Neural progenitor cell (in vitro differentiated cells): ENCODE measurements around the gene RELL1. TPM values are rescaled to one million over a fixed set of nuclear protein-coding genes. Genes with fewer than 3 reads are reported as not detected.

Source experiments
- DNase-seq: peaks from one replicate; pipeline ENCODE4 v3.0.0-alpha.2; 2016; ENCODE audit warnings: low spot score
- H2AFZ ChIP-seq: fragments of 200-600 bp; sonication (generic); replicated peaks from 2 replicates; pipeline ENCODE4 v1.6.1; 2016; ENCODE audit warnings: antibody characterized with exemption
- H3F3A ChIP-seq: fragments of 200-600 bp; sonication (generic); 2 replicates; pipeline ENCODE4 v1.6.1; 2016; ENCODE audit warnings: antibody characterized with exemption, low read depth
- H3K27ac ChIP-seq: fragments of 200-600 bp; sonication (generic); 2 replicates; pipeline ENCODE4 v1.5.1; 2016; ENCODE audit warnings: mild to moderate bottlenecking
- H3K27me3 ChIP-seq: fragments of 200-600 bp; sonication (generic); 2 replicates; pipeline ENCODE4 v1.6.1; 2016; ENCODE audit warnings: mild to moderate bottlenecking, moderate library complexity
- H3K36me3 ChIP-seq: fragments of 200-600 bp; sonication (generic); 2 replicates; pipeline ENCODE4 v1.5.1; 2016
- H3K4me1 ChIP-seq: fragments of 200-600 bp; sonication (generic); 2 replicates; pipeline ENCODE4 v1.6.1; 2016; ENCODE audit warnings: mixed run types
- H3K4me2 ChIP-seq: fragments of 200-600 bp; sonication (generic); 2 replicates; pipeline ENCODE4 v1.6.1; 2016
- H3K4me3 ChIP-seq: fragments of 200-600 bp; sonication (generic); 2 replicates; pipeline ENCODE4 v1.5.1; 2016
- H3K79me2 ChIP-seq: fragments of 200-600 bp; sonication (generic); 2 replicates; pipeline ENCODE4 v1.6.1; 2016; ENCODE audit warnings: low read depth
- H3K9ac ChIP-seq: fragments of 200-600 bp; sonication (generic); 2 replicates; pipeline ENCODE4 v1.6.1; 2016
- H3K9me3 ChIP-seq: fragments of 200-600 bp; sonication (generic); 2 replicates; pipeline ENCODE4 v1.5.1; 2016; ENCODE audit warnings: low read depth
- H4K20me1 ChIP-seq: fragments of 200-600 bp; sonication (generic); 2 replicates; pipeline ENCODE4 v1.6.1; 2016; ENCODE audit warnings: low read depth
- H3K27ac Mint-ChIP-seq: 3 replicates; pipeline ENCODE4 v1.8.0; 2021; ENCODE audit warnings: mixed read lengths
- H3K27me3 Mint-ChIP-seq: 2 replicates; pipeline ENCODE4 v1.8.0; 2022; ENCODE audit warnings: low read depth, mild to moderate bottlenecking, inconsistent platforms, moderate library complexity, mixed read lengths; ENCODE audit not compliant: insufficient read depth
- H3K36me3 Mint-ChIP-seq: 3 replicates; pipeline ENCODE4 v1.8.0; 2021; ENCODE audit warnings: mixed read lengths
- H3K4me1 Mint-ChIP-seq: 3 replicates; pipeline ENCODE4 v1.8.0; 2021; ENCODE audit warnings: mixed read lengths
- H3K4me3 Mint-ChIP-seq: 3 replicates; pipeline ENCODE4 v1.8.0; 2021; ENCODE audit warnings: mild to moderate bottlenecking, moderate library complexity, mixed read lengths
- H3K9me3 Mint-ChIP-seq: 3 replicates; pipeline ENCODE4 v1.8.0; 2020; ENCODE audit warnings: mixed read lengths
- EZH2 ChIP-seq: fragments of 200-600 bp; sonication (generic); IDR thresholded peaks from 2 replicates; pipeline ENCODE4 v1.6.1; 2017; ENCODE audit warnings: antibody characterized with exemption, mild to moderate bottlenecking, moderate library complexity
- EZH2phosphoT487 ChIP-seq: fragments of 200-600 bp; sonication (generic); IDR thresholded peaks from 2 replicates; pipeline ENCODE4 v1.6.1; 2017; ENCODE audit warnings: antibody characterized with exemption
- total RNA-seq: library from RNA; depleted of rRNA; stranded (reverse); fragments of >200 nt; gene quantifications from 2 replicates; pipeline ENCODE4 v1.2.3, GENCODE V29; 2015; ENCODE audit warnings: low replicate concordance
- TF ChIP-seq, protein P1 (sequence below): fragments of 200-600 bp; sonication (generic); IDR thresholded peaks from 2 replicates; pipeline ENCODE4 v1.5.1; 2017; ENCODE audit warnings: antibody characterized with exemption, mild to moderate bottlenecking

RELL1 gene
- total RNA-seq, 1 donor from 2014 or later, result 12.1 TPM

GRCh38 chr4:37662861-37663390, 23.2 kb downstream of the RELL1 start:
- Histone ChIP-seq H3K79me2 (peaks cover 12% of the 10 kb centered on the region), H3K36me3 (no peaks in the 10 kb centered on the region), H3K9ac (no peak overlapping the region), H3K27ac (no peak overlapping the region), H3K9me3 (peaks cover 2% of the 10 kb centered on the region), H2AFZ (no peak overlapping the region), H3K4me3 (no peak overlapping the region), H3F3A (no peaks in the 10 kb centered on the region), H3K27me3 (no peaks in the 10 kb centered on the region), H3K4me1 (peaks cover 38% of the 10 kb centered on the region), H3K4me2 (peak overlapping the region; percentile 51), H4K20me1 (peaks cover 26% of the 10 kb centered on the region)
- peak overlapping the region; percentile 66 for H3K27ac Mint-ChIP-seq
- H3K36me3 Mint-ChIP-seq, result peaks cover 14% of the 10 kb centered on the region
- no peaks in the 10 kb centered on the region for H3K27me3 Mint-ChIP-seq
- peak; percentile 23 for DNase-seq
- peaks cover 63% of the 10 kb centered on the region for H3K4me1 Mint-ChIP-seq
- H3K9me3 Mint-ChIP-seq, result peaks cover 7% of the 10 kb centered on the region
- H3K4me3 Mint-ChIP-seq, result peak overlapping the region; percentile 27
- TF ChIP-seq, protein P1, sequence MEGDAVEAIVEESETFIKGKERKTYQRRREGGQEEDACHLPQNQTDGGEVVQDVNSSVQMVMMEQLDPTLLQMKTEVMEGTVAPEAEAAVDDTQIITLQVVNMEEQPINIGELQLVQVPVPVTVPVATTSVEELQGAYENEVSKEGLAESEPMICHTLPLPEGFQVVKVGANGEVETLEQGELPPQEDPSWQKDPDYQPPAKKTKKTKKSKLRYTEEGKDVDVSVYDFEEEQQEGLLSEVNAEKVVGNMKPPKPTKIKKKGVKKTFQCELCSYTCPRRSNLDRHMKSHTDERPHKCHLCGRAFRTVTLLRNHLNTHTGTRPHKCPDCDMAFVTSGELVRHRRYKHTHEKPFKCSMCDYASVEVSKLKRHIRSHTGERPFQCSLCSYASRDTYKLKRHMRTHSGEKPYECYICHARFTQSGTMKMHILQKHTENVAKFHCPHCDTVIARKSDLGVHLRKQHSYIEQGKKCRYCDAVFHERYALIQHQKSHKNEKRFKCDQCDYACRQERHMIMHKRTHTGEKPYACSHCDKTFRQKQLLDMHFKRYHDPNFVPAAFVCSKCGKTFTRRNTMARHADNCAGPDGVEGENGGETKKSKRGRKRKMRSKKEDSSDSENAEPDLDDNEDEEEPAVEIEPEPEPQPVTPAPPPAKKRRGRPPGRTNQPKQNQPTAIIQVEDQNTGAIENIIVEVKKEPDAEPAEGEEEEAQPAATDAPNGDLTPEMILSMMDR, result no peak
- TF ChIP-seq EZH2phosphoT487 (no peak), EZH2 (no peak)

DNA sequence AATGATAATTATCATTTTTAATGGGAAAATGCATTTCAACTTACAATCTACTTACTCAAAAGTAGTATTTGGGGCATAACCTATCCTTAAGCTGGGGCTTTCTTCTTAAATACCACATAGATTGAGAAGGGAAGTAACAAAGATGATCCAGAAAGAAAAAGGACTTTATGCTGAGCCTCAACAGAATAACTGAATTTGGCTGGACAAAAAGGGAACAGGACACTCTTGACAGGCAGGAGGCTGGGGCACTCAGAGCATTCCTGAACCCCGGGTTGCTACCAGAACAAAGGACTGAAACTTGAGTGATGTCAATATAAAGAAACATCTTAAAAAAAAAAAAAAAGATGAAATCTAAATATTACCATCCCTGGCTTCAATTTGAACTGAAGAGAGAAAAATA, 23.9 kb downstream of the RELL1 start:
- Mint-ChIP-seq H3K4me1 (peaks cover 63% of the 10 kb centered on the region), H3K36me3 (peaks cover 14% of the 10 kb centered on the region), H3K27ac (peak overlapping the region; percentile 66), H3K4me3 (peak overlapping the region; percentile 47), H3K27me3 (no peaks in the 10 kb centered on the region), H3K9me3 (peaks cover 6% of the 10 kb centered on the region)
- no peaks in the 10 kb centered on the region for H3K36me3 ChIP-seq
- TF ChIP-seq EZH2phosphoT487 (no peak), EZH2 (no peak)
- TF ChIP-seq, protein P1, result no peak
- no peak overlapping the region for H3K4me3 ChIP-seq
- H4K20me1 ChIP-seq, result peaks cover 26% of the 10 kb centered on the region
- peak overlapping the region; percentile 51 for H3K4me2 ChIP-seq
- H3K9me3 ChIP-seq, result no peaks in the 10 kb centered on the region
- no peak overlapping the region for H3K27ac ChIP-seq
- no peaks in the 10 kb centered on the region for H3F3A ChIP-seq
- H3K27me3 ChIP-seq, result no peaks in the 10 kb centered on the region
- no peak overlapping the region for H3K9ac ChIP-seq
- DNase-seq, result peak; percentile 50
- no peak overlapping the region for H2AFZ ChIP-seq
- peaks cover 12% of the 10 kb centered on the region for H3K79me2 ChIP-seq
- peaks cover 38% of the 10 kb centered on the region for H3K4me1 ChIP-seq

DNA sequence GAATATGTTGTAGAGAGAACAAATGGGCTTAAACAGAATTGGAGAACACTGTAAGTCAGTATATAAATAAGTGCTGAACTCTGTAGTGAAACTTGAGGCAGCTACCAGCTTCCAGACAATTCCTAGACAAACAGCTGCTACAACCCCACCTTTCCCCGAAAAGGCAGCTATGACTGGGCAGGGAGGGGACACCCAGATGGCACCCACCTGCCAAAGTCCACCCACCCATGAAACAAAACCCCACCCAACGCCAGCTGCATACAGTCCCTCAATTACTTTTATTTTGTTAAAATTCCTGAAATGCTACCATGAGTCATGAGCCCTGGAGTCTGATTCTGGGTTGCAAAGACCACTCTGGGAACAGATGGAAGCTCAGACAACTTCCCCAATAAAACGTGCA, 24.4 kb downstream of the RELL1 start:
- Mint-ChIP-seq H3K27me3 (no peaks in the 10 kb centered on the region), H3K36me3 (peaks cover 14% of the 10 kb centered on the region), H3K4me3 (no peak overlapping the region), H3K4me1 (peaks cover 60% of the 10 kb centered on the region), H3K9me3 (peaks cover 8% of the 10 kb centered on the region), H3K27ac (peak overlapping the region; percentile 64)
- Histone ChIP-seq H4K20me1 (peaks cover 26% of the 10 kb centered on the region), H3K9ac (no peak overlapping the region), H3K4me1 (peaks cover 38% of the 10 kb centered on the region), H3K27ac (no peak overlapping the region), H3K27me3 (no peaks in the 10 kb centered on the region), H3K36me3 (no peaks in the 10 kb centered on the region), H3K79me2 (peaks cover 12% of the 10 kb centered on the region), H3K4me2 (peak overlapping the region; percentile 51), H3F3A (no peaks in the 10 kb centered on the region), H3K9me3 (no peaks in the 10 kb centered on the region), H3K4me3 (no peak overlapping the region), H2AFZ (no peak overlapping the region)
- no peak for DNase-seq
- TF ChIP-seq EZH2phosphoT487, result no peak
- TF ChIP-seq, protein P1, result no peak
- TF ChIP-seq EZH2, result no peak
